ENCODE data around the gene CYTH3. TPM values are rescaled to one million over a fixed set of nuclear protein-coding genes. Genes with fewer than 3 reads are reported as not detected.

Gene CYTH3
- total RNA-seq, 1 donor from 2014 or later = 30.7 TPM

- DNase-seq (ENCODE audit: extremely low read depth, low read depth, low spot score) = no peak
These were observed 13.8 kb downstream of the CYTH3 start for GRCh38 chr7:6258440-6259182.

GRCh38 chr7:6257675-6258074 is 14.7 kb downstream of the CYTH3 start:
- DNase-seq (ENCODE audit: extremely low read depth, low read depth, low spot score) = no peak

GRCh38 chr7:6256677-6257535 is 15.5 kb downstream of the CYTH3 start:
- DNase-seq (ENCODE audit: extremely low read depth, low read depth, low spot score) = no peak

GRCh38 chr7:6256109-6256483 is 16.3 kb downstream of the CYTH3 start:
- no peak for DNase-seq (ENCODE audit: extremely low read depth, low read depth, low spot score)

GRCh38 chr7:6254866-6255265 is 17.6 kb downstream of the CYTH3 start:
- DNase-seq (ENCODE audit: extremely low read depth, low read depth, low spot score) = no peak

DNA sequence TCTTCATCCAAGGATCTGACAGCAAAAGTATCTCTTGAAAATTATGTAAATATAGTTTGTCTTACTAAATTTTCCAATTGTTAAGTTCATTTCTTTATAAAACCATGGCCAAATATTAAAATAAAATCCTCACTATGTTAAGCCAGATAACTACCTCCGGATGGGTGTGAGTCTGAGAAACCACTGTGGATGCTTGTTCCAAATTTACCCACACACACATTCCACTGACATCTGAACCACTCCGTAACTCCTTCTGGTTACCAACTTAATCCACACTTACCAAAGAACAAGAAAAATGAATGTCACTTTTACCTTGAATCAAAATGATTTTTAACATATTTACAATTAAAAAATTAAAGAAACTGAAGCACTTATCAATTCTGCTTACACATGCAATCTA is 19.7 kb downstream of the CYTH3 start:
- no peak for DNase-seq (ENCODE audit: extremely low read depth, low read depth, low spot score)

DNA sequence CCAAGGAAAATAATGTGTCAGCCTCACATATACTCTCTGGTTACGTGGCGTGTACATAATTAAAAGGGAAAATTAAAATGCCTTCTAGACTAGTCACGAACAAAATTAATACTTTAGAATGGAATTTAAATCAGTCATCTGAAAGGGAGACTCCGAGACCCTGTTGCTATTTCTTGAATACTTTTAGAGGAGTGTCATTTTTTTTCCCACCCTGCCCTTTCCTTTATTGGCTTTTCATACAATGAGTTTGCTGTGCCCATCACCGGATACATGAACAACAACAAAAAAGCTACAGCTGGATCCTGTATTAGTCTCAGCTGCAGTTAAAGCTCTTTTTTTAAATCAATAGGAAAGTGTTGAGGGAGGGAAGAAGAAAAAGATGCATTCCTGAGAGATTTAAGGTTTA is 20.1 kb downstream of the CYTH3 start:
- peak; percentile 58 for DNase-seq (ENCODE audit: extremely low read depth, low read depth, low spot score)

GRCh38 chr7:6251653-6252052 is 20.8 kb downstream of the CYTH3 start:
- no peak for DNase-seq (ENCODE audit: extremely low read depth, low read depth, low spot score)

DNA sequence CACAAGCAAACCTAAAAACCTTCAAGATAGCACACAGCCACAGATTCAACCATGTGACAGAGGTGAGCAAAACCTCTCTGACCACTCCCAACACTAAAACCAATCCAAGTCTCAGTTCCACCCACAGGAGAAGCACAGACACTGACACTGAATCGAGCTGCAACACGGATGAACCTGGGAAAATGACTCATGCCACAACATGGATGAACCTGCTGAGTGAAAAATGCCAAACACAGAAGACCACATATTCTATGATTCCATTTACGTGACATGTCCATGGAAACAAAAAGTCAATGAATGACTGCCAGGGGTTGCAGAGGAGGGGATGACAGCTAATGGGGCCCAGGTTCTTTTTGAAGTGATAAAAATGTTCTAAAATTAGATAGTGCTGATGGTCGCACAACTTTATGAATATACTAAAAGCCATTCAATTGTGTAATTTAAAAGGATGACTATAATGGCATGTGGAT is 22.0 kb downstream of the CYTH3 start:
- DNase-seq (ENCODE audit: extremely low read depth, low read depth, low spot score) = no peak

DNA sequence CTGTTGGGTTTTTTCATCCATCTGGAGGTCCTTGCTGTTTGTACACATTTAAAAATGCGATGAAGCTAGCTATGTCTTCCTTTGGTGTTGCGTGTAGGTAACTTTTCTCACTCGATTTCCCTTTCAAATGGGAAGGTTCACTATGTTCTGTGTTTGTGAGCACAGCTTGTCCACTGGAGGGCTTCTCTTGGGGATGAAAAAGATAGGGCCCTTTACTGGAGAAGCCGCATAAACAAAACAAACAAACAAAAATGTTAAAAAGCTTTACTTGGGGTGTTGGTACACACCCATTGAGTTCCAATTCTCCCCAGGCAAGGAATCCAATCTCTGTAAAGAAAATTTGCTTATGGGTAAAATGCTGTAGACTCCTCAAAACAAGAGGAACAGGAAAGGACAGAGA is 23.4 kb downstream of the CYTH3 start:
- no peak for DNase-seq (ENCODE audit: extremely low read depth, low read depth, low spot score)

DNA sequence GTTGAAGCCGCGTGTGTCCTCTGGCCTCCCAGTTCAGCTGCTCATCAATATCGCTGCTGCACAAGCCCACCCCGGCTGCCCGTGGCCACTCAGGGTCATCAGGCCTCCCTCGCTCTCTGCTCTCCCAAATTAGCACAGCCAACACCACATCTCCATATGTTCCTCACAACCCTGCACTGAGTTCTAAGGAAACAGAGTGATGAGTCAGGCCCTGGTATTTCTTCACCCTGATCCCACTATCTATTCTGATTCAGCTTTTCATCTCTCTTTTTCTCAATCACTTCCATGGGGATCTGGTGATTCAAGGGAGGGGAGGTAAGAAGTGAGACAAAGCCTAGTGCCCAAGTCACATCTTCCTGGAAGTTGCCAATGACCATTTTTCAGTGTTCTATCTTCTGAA is 23.8 kb downstream of the CYTH3 start:
- no peak for DNase-seq (ENCODE audit: extremely low read depth, low read depth, low spot score)

GRCh38 chr7:6246251-6246917 is 26.0 kb downstream of the CYTH3 start:
- no peak for DNase-seq (ENCODE audit: extremely low read depth, low read depth, low spot score)

DNA sequence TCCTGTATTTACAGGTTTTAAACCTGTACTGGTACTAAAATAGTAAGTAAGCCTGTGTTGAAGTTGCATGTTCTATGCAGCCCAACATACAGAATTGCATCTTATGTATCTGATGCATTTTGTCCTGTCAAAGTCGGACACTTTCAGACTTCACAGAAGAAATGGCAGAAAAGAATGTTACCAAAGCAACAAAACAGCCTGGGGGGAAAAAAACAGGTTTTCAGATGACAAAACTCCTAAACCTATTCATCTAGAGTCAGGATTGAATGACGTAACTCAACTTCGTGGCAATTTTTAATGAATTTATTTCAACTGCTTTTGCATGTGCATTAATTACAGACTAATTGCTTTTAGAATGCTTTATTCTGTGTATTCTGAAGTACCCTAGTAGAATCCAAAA is 28.4 kb downstream of the CYTH3 start:
- DNase-seq (ENCODE audit: extremely low read depth, low read depth, low spot score) = no peak

- no peak for DNase-seq (ENCODE audit: extremely low read depth, low read depth, low spot score)
These were observed 29.3 kb downstream of the CYTH3 start for GRCh38 chr7:6243168-6243567.

DNA sequence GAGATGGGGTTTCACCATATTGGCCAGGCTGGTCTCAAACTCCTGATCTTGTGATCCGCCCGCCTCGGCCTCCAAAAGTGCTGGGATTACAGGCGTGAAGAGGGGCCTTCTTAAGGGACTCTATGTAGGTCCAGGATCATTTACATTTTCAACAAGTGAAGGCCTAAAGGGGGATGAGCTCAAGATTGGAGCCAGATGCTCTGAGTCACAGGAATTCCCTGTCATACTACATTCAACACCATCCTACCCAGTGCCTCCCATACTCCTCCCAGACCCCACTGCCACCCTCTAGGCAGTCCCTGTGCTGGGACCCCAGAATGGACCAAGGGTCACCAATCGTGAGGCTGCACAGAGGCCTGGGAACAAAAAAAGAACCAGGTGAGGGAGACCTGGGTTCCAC is 29.9 kb downstream of the CYTH3 start:
- DNase-seq (ENCODE audit: extremely low read depth, low read depth, low spot score) = no peak

DNA sequence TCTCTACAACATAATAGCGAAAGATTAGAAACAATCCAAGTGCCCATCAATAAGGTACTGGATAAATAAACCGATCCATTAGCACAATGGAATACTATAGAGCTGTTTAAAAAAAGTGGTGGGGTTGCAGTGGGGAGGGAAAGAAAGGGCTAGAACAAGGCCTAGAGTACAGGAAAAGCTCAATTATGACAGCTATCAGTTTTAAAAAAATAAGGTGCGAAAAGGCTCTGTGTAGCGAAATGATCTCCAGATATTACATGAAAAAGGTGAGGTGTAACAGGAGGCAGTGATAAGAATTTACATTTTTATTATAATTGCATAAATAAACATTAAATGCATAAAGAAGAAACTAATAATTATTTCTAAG is 30.8 kb downstream of the CYTH3 start:
- no peak for DNase-seq (ENCODE audit: extremely low read depth, low read depth, low spot score)

DNA sequence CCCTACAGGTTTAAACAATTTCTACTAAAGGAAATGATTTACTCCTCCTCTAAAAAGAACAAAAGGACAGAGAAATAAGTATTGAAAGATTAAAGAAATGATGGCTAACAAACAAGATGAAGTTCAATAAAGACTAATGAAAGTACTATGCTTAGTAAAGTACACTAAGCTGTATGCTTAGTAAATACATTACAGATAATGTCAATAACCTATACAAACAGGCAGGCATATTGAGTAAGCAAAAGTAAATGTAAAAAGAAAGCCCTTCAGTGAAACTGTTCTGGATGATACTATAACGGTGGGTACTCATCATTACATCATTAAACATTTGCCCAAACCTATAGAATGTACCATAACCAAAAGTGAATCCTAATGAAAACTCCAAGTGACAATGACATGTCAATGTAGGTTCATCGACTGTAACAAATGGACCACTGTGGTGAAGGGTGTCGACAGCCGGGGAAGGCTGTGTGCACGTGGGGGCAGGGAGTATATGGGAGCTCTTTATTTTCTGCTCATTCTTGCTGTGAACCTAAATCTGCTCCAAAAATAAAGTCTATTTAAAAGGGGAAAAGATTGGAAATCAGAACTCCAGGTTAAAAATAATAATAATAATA is 34.0 kb downstream of the CYTH3 start:
- no peak for DNase-seq (ENCODE audit: extremely low read depth, low read depth, low spot score)

GRCh38 chr7:6237730-6238129 is 34.7 kb downstream of the CYTH3 start:
- DNase-seq (ENCODE audit: extremely low read depth, low read depth, low spot score) = no peak

DNA sequence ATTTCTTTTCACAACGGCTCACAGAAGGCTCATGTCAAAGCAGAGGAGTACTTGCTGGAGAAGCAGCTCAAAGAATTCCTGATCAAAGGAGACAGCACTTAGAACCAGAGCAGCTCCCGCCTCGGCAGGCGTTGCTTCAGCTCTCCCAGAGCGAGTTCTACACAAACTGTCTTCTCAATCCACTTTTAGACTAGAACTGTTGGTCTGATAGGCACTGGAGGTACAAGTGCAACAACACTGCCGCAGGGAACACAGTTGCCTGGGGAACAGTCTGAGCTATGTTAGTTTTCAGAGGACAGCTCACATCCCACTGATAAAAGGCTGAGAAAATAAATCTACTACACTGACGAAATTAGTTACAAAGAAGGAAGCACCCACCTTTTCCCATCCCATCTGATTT is 35.4 kb downstream of the CYTH3 start:
- no peak for DNase-seq (ENCODE audit: extremely low read depth, low read depth, low spot score)

- DNase-seq (ENCODE audit: extremely low read depth, low read depth, low spot score) = no peak
These were observed 37.2 kb downstream of the CYTH3 start for GRCh38 chr7:6235029-6235871.
